Mucosa of descending colon (tissue), 3 donors: ENCODE measurements around the gene OR8D2. TPM values are rescaled to one million over a fixed set of nuclear protein-coding genes. Genes with fewer than 3 reads are reported as not detected.

ENCODE experiments used
- ATAC-seq: fragments of 200-7000 bp; cut with Tn5 transposase; one replicate; pipeline ENCODE4 v1.9.1; 2020; ENCODE audit warnings: mild to moderate bottlenecking, moderate library complexity
- DNase-seq, 3 donors: peaks; one replicate each; pipeline ENCODE4 v3.0.0-alpha.2; 2020
- H3K36me3 ChIP-seq: fragments of 200-600 bp; one replicate; pipeline ENCODE4 v1.8.0; 2021; ENCODE audit warnings: low read depth, mild to moderate bottlenecking
- H3K4me1 ChIP-seq: fragments of 200-600 bp; one replicate; pipeline ENCODE4 v1.8.0; 2021; ENCODE audit warnings: low read depth, mild to moderate bottlenecking
- H3K4me3 ChIP-seq: fragments of 200-600 bp; one replicate; pipeline ENCODE4 v1.8.0; 2021; ENCODE audit warnings: mild to moderate bottlenecking
- H3K9me3 ChIP-seq: fragments of 200-600 bp; one replicate; pipeline ENCODE4 v1.8.0; 2021; ENCODE audit warnings: mild to moderate bottlenecking
- intact Hi-C, 2 donors: fragments of 100-400 bp; cut with DNase I in 1 of 2; cut with micrococcal nuclease in 1 of 2; formaldehyde crosslinking; loops; one replicate each; pipeline versions ENCODE4 v1.11.0 to v1.11.1; 2022; cut with DNase I, micrococcal nuclease
- long read RNA-seq, 2 donors: library from polyadenylated mRNA; unstranded; transcript quantifications; one replicate each; pipeline ENCODE4 v2.0.0, GENCODE V29; 2019 to 2021
- total RNA-seq, 3 donors: library from RNA; stranded (reverse); fragmentation: NEBNext Ultra II Directional in 2 of 3; extraction: Animal tissue kit (Norgen Biotek cat#: 25700) in 2 of 3; gene quantifications; one replicate each; pipeline versions ENCODE4 v1.2.1 to v1.2.4, GENCODE V29; 2021 to 2023
- TF ChIP-seq, protein P1 (sequence below): fragments of 200-600 bp; IDR thresholded peaks from one replicate; pipeline ENCODE4 v1.8.0; 2022; ENCODE audit warnings: antibody characterized with exemption, mild to moderate bottlenecking
- donor health status: DM: no; HTN: no; CAD: no; lungs with moderate emphysema.
- donor health status: DM: no; HTN: no; CAD: no.
- donor health status: DM: no; HTN: yes; CAD: no.

Gene OR8D2, protein sequence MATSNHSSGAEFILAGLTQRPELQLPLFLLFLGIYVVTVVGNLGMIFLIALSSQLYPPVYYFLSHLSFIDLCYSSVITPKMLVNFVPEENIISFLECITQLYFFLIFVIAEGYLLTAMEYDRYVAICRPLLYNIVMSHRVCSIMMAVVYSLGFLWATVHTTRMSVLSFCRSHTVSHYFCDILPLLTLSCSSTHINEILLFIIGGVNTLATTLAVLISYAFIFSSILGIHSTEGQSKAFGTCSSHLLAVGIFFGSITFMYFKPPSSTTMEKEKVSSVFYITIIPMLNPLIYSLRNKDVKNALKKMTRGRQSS
- total RNA-seq, result not detected
- long read RNA-seq, donor 1, result 0 reads
- long read RNA-seq, donor 2, result 0 reads

DNA sequence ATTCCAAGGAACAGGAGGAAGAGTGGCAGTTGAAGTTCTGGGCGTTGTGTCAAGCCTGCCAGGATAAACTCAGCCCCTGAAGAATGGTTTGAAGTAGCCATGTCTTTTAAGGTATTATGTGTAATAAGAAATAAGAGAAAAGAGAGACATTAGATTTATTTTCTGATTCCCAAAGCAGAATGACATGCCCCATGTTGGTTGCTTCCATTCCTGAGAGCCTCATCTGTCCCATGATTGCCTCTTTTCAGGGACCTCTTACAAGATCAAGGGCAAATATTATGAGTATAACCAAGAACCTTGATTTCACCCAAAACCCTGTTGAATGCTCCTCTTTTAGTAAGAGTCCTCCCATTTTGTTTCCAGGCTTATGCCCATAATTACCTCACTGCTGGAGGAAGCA is at the start of gene OR8D2:
Gene OR8D2, minus strand, starts transcription at position 101 of the 400 bp plus-strand sequence. Its CDS starts 0 bp downstream, at position 101.
- TF ChIP-seq, protein P1, sequence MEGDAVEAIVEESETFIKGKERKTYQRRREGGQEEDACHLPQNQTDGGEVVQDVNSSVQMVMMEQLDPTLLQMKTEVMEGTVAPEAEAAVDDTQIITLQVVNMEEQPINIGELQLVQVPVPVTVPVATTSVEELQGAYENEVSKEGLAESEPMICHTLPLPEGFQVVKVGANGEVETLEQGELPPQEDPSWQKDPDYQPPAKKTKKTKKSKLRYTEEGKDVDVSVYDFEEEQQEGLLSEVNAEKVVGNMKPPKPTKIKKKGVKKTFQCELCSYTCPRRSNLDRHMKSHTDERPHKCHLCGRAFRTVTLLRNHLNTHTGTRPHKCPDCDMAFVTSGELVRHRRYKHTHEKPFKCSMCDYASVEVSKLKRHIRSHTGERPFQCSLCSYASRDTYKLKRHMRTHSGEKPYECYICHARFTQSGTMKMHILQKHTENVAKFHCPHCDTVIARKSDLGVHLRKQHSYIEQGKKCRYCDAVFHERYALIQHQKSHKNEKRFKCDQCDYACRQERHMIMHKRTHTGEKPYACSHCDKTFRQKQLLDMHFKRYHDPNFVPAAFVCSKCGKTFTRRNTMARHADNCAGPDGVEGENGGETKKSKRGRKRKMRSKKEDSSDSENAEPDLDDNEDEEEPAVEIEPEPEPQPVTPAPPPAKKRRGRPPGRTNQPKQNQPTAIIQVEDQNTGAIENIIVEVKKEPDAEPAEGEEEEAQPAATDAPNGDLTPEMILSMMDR, result no peak
- DNase-seq (no peak), ATAC-seq (no peak)
- H3K4me3 ChIP-seq, result no peak within 1 kb of the TSS
- H3K9me3 ChIP-seq, result peaks cover 4% of the 10 kb centered on the region
- H3K36me3 ChIP-seq, result no peaks in the 10 kb centered on the region
- intact Hi-C loops, result no loop called here
- peaks cover 6% of the 10 kb centered on the region for H3K4me1 ChIP-seq

DNA sequence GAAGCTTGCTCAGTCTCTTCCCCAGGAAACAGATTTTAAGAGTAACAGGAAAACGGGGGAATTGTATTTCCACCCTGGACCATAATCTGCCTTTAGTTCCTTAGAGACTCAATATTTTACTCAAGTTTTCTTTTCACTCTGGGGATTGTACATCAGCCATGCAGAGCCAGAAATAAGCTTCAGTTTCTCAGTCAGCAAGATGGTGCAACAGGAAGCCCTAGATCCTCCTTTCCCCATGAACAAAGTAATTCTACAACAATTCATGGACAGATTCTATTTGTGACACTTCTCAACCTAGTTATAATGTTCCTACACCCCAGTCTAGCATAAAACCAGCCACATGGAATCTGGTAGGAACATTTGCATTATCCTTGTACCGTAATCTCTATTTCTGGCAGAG is 39.6 kb upstream of the OR8D2 start:
- intact Hi-C loops, result no loop called here

DNA sequence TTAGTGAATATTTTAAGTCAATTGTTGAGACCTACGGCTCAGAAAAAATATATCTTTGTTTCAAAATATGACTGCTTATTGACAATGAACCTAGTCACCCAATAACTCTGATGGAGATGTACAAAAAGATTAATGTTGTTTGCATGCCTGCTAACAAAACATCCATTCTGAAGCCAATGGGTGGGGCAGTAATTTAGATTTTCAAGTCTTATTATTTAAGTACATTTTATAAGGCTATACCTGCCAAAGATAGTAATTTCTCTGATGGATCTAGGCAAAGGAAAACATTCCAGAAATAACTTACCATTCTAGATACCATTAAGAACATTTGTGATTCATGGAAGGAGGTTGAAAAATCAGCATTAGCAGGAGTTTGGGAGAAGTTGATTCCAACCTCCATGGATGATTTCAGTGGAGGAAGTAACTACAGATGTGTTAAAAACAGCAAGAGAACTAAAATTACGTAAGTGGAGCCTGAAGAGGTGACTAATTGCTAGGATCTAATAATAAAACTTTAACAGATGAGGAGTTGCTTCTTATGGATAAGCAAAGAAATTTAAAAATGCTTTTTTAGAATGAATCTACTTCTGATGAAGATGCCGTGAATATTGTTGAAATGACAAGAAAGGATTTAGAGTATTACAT is 26.4 kb upstream of the OR8D2 start:
- intact Hi-C loops, result no loop called here
- Histone ChIP-seq H3K4me3 (no peak overlapping the region), H3K9me3 (no peaks in the 10 kb centered on the region), H3K4me1 (no peaks in the 10 kb centered on the region), H3K36me3 (no peaks in the 10 kb centered on the region)
- ATAC-seq, result no peak
- DNase-seq, result no peak
- TF ChIP-seq, protein P1, result no peak

More for the DNA sequence above, 39.6 kb upstream of the OR8D2 start:
- ATAC-seq, result no peak
- Histone ChIP-seq H3K4me3 (no peak overlapping the region), H3K9me3 (no peaks in the 10 kb centered on the region), H3K4me1 (no peaks in the 10 kb centered on the region), H3K36me3 (no peaks in the 10 kb centered on the region)
- TF ChIP-seq, protein P1, result no peak
- no peak for DNase-seq

DNA sequence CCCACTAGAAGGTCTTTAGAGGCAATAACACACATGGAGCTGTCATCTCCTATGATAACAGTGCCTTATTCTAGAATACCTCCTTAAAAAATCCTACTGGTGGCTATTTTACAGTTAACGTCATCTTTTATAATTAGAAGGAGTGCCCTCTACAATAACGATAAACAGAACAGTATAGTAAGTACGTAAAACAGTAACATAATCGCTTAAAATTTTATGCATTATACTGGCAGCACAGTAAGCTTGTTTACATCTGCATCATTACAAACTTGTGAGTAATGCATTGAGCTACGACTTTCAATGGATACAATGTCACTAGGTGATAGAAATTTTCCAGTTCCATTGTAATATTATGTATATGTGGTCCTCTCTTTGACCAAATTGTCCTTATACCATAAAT is 24.3 kb upstream of the OR8D2 start:
- no peak overlapping the region for H3K4me3 ChIP-seq
- ATAC-seq, result no peak
- no peak for DNase-seq
- no peaks in the 10 kb centered on the region for H3K36me3 ChIP-seq
- intact Hi-C loops, result no loop called here
- H3K4me1 ChIP-seq, result no peaks in the 10 kb centered on the region
- TF ChIP-seq, protein P1, result no peak
- no peaks in the 10 kb centered on the region for H3K9me3 ChIP-seq

DNA sequence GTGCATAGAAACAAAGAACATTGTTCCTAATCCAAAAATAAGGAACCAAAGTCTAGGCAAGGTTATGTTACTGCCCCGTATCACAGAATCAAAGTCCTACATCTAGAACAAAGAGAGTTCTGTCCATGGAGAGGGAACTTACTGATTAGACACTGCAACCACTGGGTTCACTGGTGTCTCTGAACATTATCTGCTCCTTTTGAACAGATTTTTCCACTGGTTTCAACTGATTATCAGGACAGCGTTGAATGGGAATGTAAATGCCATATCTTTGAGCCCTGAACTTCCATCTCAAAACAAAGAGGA is 20.1 kb upstream of the OR8D2 start:
- ATAC-seq, result no peak
- Histone ChIP-seq H3K36me3 (no peaks in the 10 kb centered on the region), H3K4me1 (no peaks in the 10 kb centered on the region), H3K4me3 (no peak overlapping the region), H3K9me3 (no peaks in the 10 kb centered on the region)
- intact Hi-C loops, result no loop called here
- DNase-seq, result no peak
- TF ChIP-seq, protein P1, result no peak
